A549 (cell line): ENCODE results near the gene PLS3. TPM values are rescaled to one million over a fixed set of nuclear protein-coding genes. Genes with fewer than 3 reads are reported as not detected.

Experiments used
- ATAC-seq, 2 experiments: fragments of 200-7000 bp in 1 of 2; fragments of >200 bp in 1 of 2; cut with Nextera tagmentation in 1 of 2; cut with Tn5 transposase in 1 of 2; 3 replicates each; pipeline versions ENCODE4 v1.8.0 to v1.9.1; 2018 to 2020; ENCODE audit warnings: mild to moderate bottlenecking in 1 of 2, moderate library complexity in 1 of 2
- CTCF ChIA-PET: fragments of 300-600 bp; sonication (Branson Sonifier 250); formaldehyde crosslinking; extraction: SDS; loops from one replicate; lab custom pipeline; 2021; ENCODE audit warnings: antibody characterized with exemption, inconsistent platforms; lab: Yijun Ruan, JAX
- POLR2A ChIA-PET: fragments of 350-600 bp; formaldehyde crosslinking; extraction: SDS; loops from one replicate; lab custom pipeline; 2021; ENCODE audit warnings: antibody characterized with exemption, inconsistent platforms; lab: Yijun Ruan, JAX
- DNase-seq, 2 experiments: peaks; one replicate each; pipeline versions ENCODE4 v3.0.0 to v3.0.0-alpha.2; 2011 to 2016; ENCODE audit warnings: low read depth in 1 of 2, low spot score in 1 of 2
- FAIRE-seq: peaks from 2 replicates; lab custom pipeline; 2011; peaks lifted over from hg19 to GRCh38; lab: Jason Lieb, UNC
- H3K27ac ChIP-seq, 2 experiments: fragments of >200 bp; sonication (Bioruptor Twin); formaldehyde crosslinking; 3 replicates each; pipeline ENCODE4 v1.5.1; 2016 to 2017
- H3K4me1 ChIP-seq: fragments of >200 bp; sonication (Bioruptor Twin); formaldehyde crosslinking; 3 replicates; pipeline ENCODE4 v1.6.1; 2016
- H3K4me2 ChIP-seq: fragments of >200 bp; sonication (Bioruptor Twin); formaldehyde crosslinking; 3 replicates; pipeline ENCODE4 v1.6.1; 2016
- H3K4me3 ChIP-seq: fragments of >200 bp; sonication (Bioruptor Twin); formaldehyde crosslinking; 3 replicates; pipeline ENCODE4 v1.5.1; 2016
- H3K9me3 ChIP-seq: fragments of >200 bp; sonication (Bioruptor Twin); formaldehyde crosslinking; 3 replicates; pipeline ENCODE4 v1.6.1; 2016
- BCL3 ChIP-seq: fragments of >200 bp; sonication (Bioruptor Twin); formaldehyde crosslinking; IDR thresholded peaks from 3 replicates; pipeline ENCODE4 v1.6.1; 2016
- BHLHE40 ChIP-seq: IDR thresholded peaks from 2 replicates; pipeline ENCODE4 v1.6.1; 2012; ENCODE audit warnings: low read depth, low read length, inconsistent platforms
- CBX2 ChIP-seq: fragments of 200-600 bp; sonication (generic); IDR thresholded peaks from 2 replicates; pipeline ENCODE4 v1.6.1; 2016; ENCODE audit warnings: low read depth, mild to moderate bottlenecking, borderline replicate concordance
- CBX8 ChIP-seq: fragments of 200-600 bp; sonication (generic); IDR thresholded peaks from 2 replicates; pipeline ENCODE4 v1.6.1; 2016
- CEBPB ChIP-seq, 2 experiments: fragments of >200 bp in 1 of 2; sonication (Bioruptor Twin) in 1 of 2; formaldehyde crosslinking in 1 of 2; IDR thresholded peaks; 2 replicates each; pipeline ENCODE4 v1.6.1; 2012 to 2016
- CHD2 ChIP-seq: fragments of 150-350 bp; IDR thresholded peaks from 2 replicates; pipeline ENCODE4 v1.6.1; 2014; ENCODE audit warnings: low read length; ENCODE audit not compliant: partially characterized antibody
- ESRRA ChIP-seq: fragments of 150-350 bp; IDR thresholded peaks from 2 replicates; pipeline ENCODE4 v1.6.1; 2014; ENCODE audit warnings: mild to moderate bottlenecking, low read length, borderline replicate concordance
- FOSL2 ChIP-seq, 2 experiments: fragments of 450-650 bp in 1 of 2; fragments of >200 bp in 1 of 2; sonication (Bioruptor Twin) in 1 of 2; formaldehyde crosslinking; IDR thresholded peaks; 2 replicates each; pipeline versions ENCODE4 v1.5.0 to v1.6.1; 2016 to 2020; ENCODE audit warnings: mild to moderate bottlenecking in 1 of 2, moderate library complexity in 1 of 2
- FOXS1 ChIP-seq: fragments of 250-450 bp; sonication (Bioruptor Pico); IDR thresholded peaks from 2 replicates; pipeline ENCODE4 v1.5.0; 2020; ENCODE audit warnings: mild to moderate bottlenecking, moderate library complexity
- HEYL ChIP-seq: fragments of 250-450 bp; sonication (Bioruptor Pico); IDR thresholded peaks from 2 replicates; pipeline ENCODE4 v1.8.0; 2021; ENCODE audit warnings: mild to moderate bottlenecking, moderate library complexity
- HOXA7 ChIP-seq: fragments of 250-450 bp; sonication (Bioruptor Pico); IDR thresholded peaks from 2 replicates; pipeline ENCODE4 v1.5.0; 2020; ENCODE audit warnings: mild to moderate bottlenecking, moderate library complexity
- HOXB5 ChIP-seq: fragments of 250-450 bp; sonication (Bioruptor Pico); IDR thresholded peaks from 2 replicates; pipeline ENCODE4 v1.5.0; 2020; ENCODE audit warnings: mild to moderate bottlenecking, moderate library complexity
- JUN ChIP-seq, 2 experiments: fragments of >200 bp; sonication (Bioruptor Twin); formaldehyde crosslinking; IDR thresholded peaks; 2 replicates in 1 of 2; 3 replicates in 1 of 2; pipeline ENCODE4 v1.6.1; 2016 to 2017
- JUNB ChIP-seq: fragments of >200 bp; sonication (Bioruptor Twin); formaldehyde crosslinking; IDR thresholded peaks from 2 replicates; pipeline ENCODE4 v1.6.1; 2016
- KDM1A ChIP-seq: fragments of 200-600 bp; sonication (generic); IDR thresholded peaks from 2 replicates; pipeline ENCODE4 v1.6.1; 2016; ENCODE audit warnings: low read depth, mild to moderate bottlenecking
- KDM5A ChIP-seq: fragments of 200-600 bp; sonication (generic); IDR thresholded peaks from 2 replicates; pipeline ENCODE4 v1.6.1; 2016; ENCODE audit warnings: antibody characterized with exemption, mild to moderate bottlenecking
- MAFK ChIP-seq: fragments of 450-650 bp; IDR thresholded peaks from 2 replicates; pipeline ENCODE4 v1.6.1; 2014; ENCODE audit not compliant: partially characterized antibody
- MYC ChIP-seq: IDR thresholded peaks from 2 replicates; pipeline ENCODE4 v1.6.1; 2012; ENCODE audit warnings: mild to moderate bottlenecking, inconsistent platforms, low read length, improper control_type of control experiment, borderline replicate concordance
- NFE2L2 ChIP-seq: fragments of 150-350 bp; conservative IDR thresholded peaks from 2 replicates; pipeline ENCODE4 v1.6.1; 2014; ENCODE audit warnings: low read length
- POLR2A ChIP-seq: IDR thresholded peaks from 2 replicates; pipeline ENCODE4 v1.6.1; 2012; ENCODE audit warnings: mild to moderate bottlenecking, low read length
- RAD21 ChIP-seq, 2 experiments: fragments of >200 bp in 1 of 2; sonication (Bioruptor Twin) in 1 of 2; formaldehyde crosslinking in 1 of 2; IDR thresholded peaks in 1 of 2; conservative IDR thresholded peaks in 1 of 2; 2 replicates in 1 of 2; 3 replicates in 1 of 2; pipeline ENCODE4 v1.6.1; 2012 to 2018; ENCODE audit warnings: inconsistent platforms in 1 of 2
- RCOR1 ChIP-seq: fragments of 150-350 bp; IDR thresholded peaks from 2 replicates; pipeline ENCODE4 v1.6.1; 2014; ENCODE audit warnings: antibody characterized with exemption, low read length, low read depth
- SMC3 ChIP-seq: fragments of >200 bp; sonication (Bioruptor Twin); formaldehyde crosslinking; IDR thresholded peaks from 3 replicates; pipeline ENCODE4 v1.6.1; 2018; ENCODE audit warnings: inconsistent platforms
- SREBF2 ChIP-seq: fragments of 450-650 bp; IDR thresholded peaks from 2 replicates; pipeline ENCODE4 v1.6.1; 2014; ENCODE audit warnings: mild to moderate bottlenecking, moderate library complexity
- TFCP2L1 ChIP-seq: fragments of 250-450 bp; sonication (Bioruptor Pico); IDR thresholded peaks from 2 replicates; pipeline ENCODE4 v1.5.0; 2021; ENCODE audit warnings: mild to moderate bottlenecking
- TP53 ChIP-seq: fragments of 250-450 bp; sonication (Bioruptor Pico); IDR thresholded peaks from 2 replicates; pipeline ENCODE4 v1.5.0; 2021; ENCODE audit warnings: mild to moderate bottlenecking, moderate library complexity
- ZC3H11A ChIP-seq: fragments of 450-650 bp; IDR thresholded peaks from 2 replicates; pipeline ENCODE4 v1.6.1; 2014; ENCODE audit warnings: antibody characterized with exemption, mild to moderate bottlenecking
- ZFP36 ChIP-seq: fragments of 450-650 bp; IDR thresholded peaks from 2 replicates; pipeline ENCODE4 v1.6.1; 2014; ENCODE audit warnings: borderline replicate concordance; ENCODE audit not compliant: partially characterized antibody
- ZNF302 ChIP-seq: fragments of 250-450 bp; sonication (Bioruptor Pico); IDR thresholded peaks from 2 replicates; pipeline ENCODE4 v1.9.0; 2021; ENCODE audit warnings: inconsistent platforms, mild to moderate bottlenecking, moderate library complexity
- ZSCAN20 ChIP-seq: fragments of 250-450 bp; sonication (Bioruptor Pico); IDR thresholded peaks from 2 replicates; pipeline ENCODE4 v1.8.0; 2022; ENCODE audit warnings: mild to moderate bottlenecking, moderate library complexity
- WGBS: methylation state at CpG from one replicate; pipeline ENCODE4 v1.1.6; 2017; ENCODE audit errors: missing lambda C conversion rate; 5-methylcytosine and 5-hydroxymethylcytosine counted together
- polyA minus RNA-seq: library from RNA; depleted of rRNA, polyadenylated mRNA; stranded (reverse); fragments of >200 nt; gene quantifications from 2 replicates; pipeline ENCODE4 v1.2.3, GENCODE V29; 2011; rRNA and poly(A)+ RNA removed
- polyA plus RNA-seq, 4 experiments: library from polyadenylated mRNA; depleted of rRNA in 3 of 4; stranded (reverse); fragments of >200 nt; fragmentation: RNase III in 1 of 4; extraction: RNeasy Plus Mini Kit Qiagen cat#74134 plus additional on column Dnase treatment in 1 of 4; gene quantifications; 2 replicates in 3 of 4; 3 replicates in 1 of 4; pipeline ENCODE4 v1.2.3, GENCODE V29; 2011 to 2017
- TF ChIP-seq, protein P1 (sequence below): fragments of 200-600 bp; sonication (generic); IDR thresholded peaks from 2 replicates; pipeline ENCODE4 v1.6.1; 2016; ENCODE audit warnings: antibody characterized with exemption, mild to moderate bottlenecking, moderate library complexity
- TF ChIP-seq, protein P2 (sequence below): fragments of >200 bp; sonication (Bioruptor Twin); formaldehyde crosslinking; IDR thresholded peaks from 3 replicates; pipeline ENCODE4 v1.5.1; 2016
- TF ChIP-seq, protein P3 (sequence below): IDR thresholded peaks from 2 replicates; pipeline ENCODE4 v1.6.1; 2012

Gene PLS3
- polyA plus RNA-seq (2011; rRNA removed) (411 and 437 TPM in 2 replicates), polyA plus RNA-seq (2017; fragmentation: RNase III; extraction: RNeasy Plus Mini Kit Qiagen cat#74134 plus additional on column Dnase treatment) (303 to 305 TPM (median 303 TPM) in 3 replicates), polyA minus RNA-seq (75.5 and 78.3 TPM in 2 replicates)
- 92.7 and 94.3 TPM in 2 replicates for polyA plus RNA-seq (2012; cell fraction: cytosol; rRNA removed)
- polyA plus RNA-seq (2012; cell fraction: nucleus; rRNA removed) = 44.4 and 70.5 TPM in 2 replicates

- FAIRE-seq (no peak), ATAC-seq (peak; percentile 88 to 92), DNase-seq (peak; percentile 89 to 94)
- peaks cover 66% of the 10 kb centered on the region for H3K4me1 ChIP-seq
- ChIA-PET POLR2A (interaction anchor here (0.7 to 4.2 kb wide), 9 partner anchors 9 to 224 kb away, joined by 3 to 32 read pairs (median 3); no protein-coding TSS in a partner anchor), CTCF (interaction anchor here (3.9 kb wide), 1 partner anchor 230 kb away, joined by 25 read pairs; no protein-coding TSS in a partner anchor)
- H3K9me3 ChIP-seq = no peaks in the 10 kb centered on the region
- WGBS = 0% methylated on average over 15 of the region's 40 CpGs
- peak within 1 kb of the TSS; percentile 95 to 99 for H3K27ac ChIP-seq
- H3K4me3 ChIP-seq = peak within 1 kb of the TSS; percentile 83
- H3K4me2 ChIP-seq = peak within 1 kb of the TSS; percentile 87
- TF ChIP-seq HOXB5 (CRISPR knock-in tag) (no peak), ZNF302 (CRISPR knock-in tag) (no peak), HEYL (CRISPR knock-in tag) (no peak), NFE2L2 (no peak), CHD2 (no peak), MYC (no peak), ZSCAN20 (no peak), KDM1A (no peak), TFCP2L1 (CRISPR knock-in tag) (no peak), CBX8 (no peak), FOXS1 (CRISPR knock-in tag) (no peak), POLR2A (peak; percentile 72), CBX2 (no peak), JUN (IDR thresholded peaks at IDR 0.05) (peak in 1 of 2 experiments; percentile 69; a peak in 2 of 5 replicates), RCOR1 (no peak), ZC3H11A (no peak), KDM5A (no peak), BHLHE40 (no peak), MAFK (no peak), RAD21 (conservative IDR thresholded peaks at IDR 0.05 in 1 of 2, IDR thresholded peaks at IDR 0.05 in 1 of 2) (no peak), TP53 (CRISPR knock-in tag) (no peak), BCL3 (peak; percentile 84; the same call in 2 of the 3 replicates), CEBPB (IDR thresholded peaks at IDR 0.05) (0 out of 4 replicates have a peak, but pooled peaks of 1 of the 2 experiments have one; percentile 14), ESRRA (no peak), SMC3 (no peak; the same call in 2 of the 3 replicates), HOXA7 (CRISPR knock-in tag) (no peak), JUNB (no peak), ZFP36 (no peak), SREBF2 (no peak), FOSL2 (IDR thresholded peaks at IDR 0.05) (no peak), FOSL2 (CRISPR knock-in tag; IDR thresholded peaks at IDR 0.05) (no peak)
- TF ChIP-seq, protein P1, sequence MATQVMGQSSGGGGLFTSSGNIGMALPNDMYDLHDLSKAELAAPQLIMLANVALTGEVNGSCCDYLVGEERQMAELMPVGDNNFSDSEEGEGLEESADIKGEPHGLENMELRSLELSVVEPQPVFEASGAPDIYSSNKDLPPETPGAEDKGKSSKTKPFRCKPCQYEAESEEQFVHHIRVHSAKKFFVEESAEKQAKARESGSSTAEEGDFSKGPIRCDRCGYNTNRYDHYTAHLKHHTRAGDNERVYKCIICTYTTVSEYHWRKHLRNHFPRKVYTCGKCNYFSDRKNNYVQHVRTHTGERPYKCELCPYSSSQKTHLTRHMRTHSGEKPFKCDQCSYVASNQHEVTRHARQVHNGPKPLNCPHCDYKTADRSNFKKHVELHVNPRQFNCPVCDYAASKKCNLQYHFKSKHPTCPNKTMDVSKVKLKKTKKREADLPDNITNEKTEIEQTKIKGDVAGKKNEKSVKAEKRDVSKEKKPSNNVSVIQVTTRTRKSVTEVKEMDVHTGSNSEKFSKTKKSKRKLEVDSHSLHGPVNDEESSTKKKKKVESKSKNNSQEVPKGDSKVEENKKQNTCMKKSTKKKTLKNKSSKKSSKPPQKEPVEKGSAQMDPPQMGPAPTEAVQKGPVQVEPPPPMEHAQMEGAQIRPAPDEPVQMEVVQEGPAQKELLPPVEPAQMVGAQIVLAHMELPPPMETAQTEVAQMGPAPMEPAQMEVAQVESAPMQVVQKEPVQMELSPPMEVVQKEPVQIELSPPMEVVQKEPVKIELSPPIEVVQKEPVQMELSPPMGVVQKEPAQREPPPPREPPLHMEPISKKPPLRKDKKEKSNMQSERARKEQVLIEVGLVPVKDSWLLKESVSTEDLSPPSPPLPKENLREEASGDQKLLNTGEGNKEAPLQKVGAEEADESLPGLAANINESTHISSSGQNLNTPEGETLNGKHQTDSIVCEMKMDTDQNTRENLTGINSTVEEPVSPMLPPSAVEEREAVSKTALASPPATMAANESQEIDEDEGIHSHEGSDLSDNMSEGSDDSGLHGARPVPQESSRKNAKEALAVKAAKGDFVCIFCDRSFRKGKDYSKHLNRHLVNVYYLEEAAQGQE = no peak
- TF ChIP-seq, protein P2, sequence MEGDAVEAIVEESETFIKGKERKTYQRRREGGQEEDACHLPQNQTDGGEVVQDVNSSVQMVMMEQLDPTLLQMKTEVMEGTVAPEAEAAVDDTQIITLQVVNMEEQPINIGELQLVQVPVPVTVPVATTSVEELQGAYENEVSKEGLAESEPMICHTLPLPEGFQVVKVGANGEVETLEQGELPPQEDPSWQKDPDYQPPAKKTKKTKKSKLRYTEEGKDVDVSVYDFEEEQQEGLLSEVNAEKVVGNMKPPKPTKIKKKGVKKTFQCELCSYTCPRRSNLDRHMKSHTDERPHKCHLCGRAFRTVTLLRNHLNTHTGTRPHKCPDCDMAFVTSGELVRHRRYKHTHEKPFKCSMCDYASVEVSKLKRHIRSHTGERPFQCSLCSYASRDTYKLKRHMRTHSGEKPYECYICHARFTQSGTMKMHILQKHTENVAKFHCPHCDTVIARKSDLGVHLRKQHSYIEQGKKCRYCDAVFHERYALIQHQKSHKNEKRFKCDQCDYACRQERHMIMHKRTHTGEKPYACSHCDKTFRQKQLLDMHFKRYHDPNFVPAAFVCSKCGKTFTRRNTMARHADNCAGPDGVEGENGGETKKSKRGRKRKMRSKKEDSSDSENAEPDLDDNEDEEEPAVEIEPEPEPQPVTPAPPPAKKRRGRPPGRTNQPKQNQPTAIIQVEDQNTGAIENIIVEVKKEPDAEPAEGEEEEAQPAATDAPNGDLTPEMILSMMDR = no peak
- TF ChIP-seq, protein P3, sequence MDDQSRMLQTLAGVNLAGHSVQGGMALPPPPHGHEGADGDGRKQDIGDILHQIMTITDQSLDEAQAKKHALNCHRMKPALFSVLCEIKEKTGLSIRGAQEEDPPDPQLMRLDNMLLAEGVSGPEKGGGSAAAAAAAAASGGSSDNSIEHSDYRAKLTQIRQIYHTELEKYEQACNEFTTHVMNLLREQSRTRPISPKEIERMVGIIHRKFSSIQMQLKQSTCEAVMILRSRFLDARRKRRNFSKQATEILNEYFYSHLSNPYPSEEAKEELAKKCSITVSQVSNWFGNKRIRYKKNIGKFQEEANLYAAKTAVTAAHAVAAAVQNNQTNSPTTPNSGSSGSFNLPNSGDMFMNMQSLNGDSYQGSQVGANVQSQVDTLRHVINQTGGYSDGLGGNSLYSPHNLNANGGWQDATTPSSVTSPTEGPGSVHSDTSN = peak; percentile 83
Observed at GRCh38 chrX:115560978-115561604, at the start of gene PLS3. TSS of gene PLS3 (plus strand) at chrX:115561174. CDS start at chrX:115610251, 49,077 bp downstream.
